Smooth muscle cell (in vitro differentiated cells): ENCODE data around the gene BIN2. TPM values are rescaled to one million over a fixed set of nuclear protein-coding genes. Genes with fewer than 3 reads are reported as not detected.
A peak's percentile ranks its signal among the peaks of the same experiment; 100 is the strongest.
"Not testable (repeated sequence)": the region's sequence is repeated elsewhere in the genome, so short reads cannot be mapped to it uniquely, and the experiment has no call there.

Experiments
- DNase-seq: peaks from one replicate; lab custom pipeline; 2025; ENCODE audit not compliant: unreplicated experiment; lab: John Stamatoyannopoulos, UW
- H2AFZ ChIP-seq: fragments of 200-600 bp; sonication (generic); 2 replicates; pipeline ENCODE4 v1.6.0; 2016; ENCODE audit warnings: antibody characterized with exemption, low read depth, mild to moderate bottlenecking
- H3F3A ChIP-seq: fragments of 200-600 bp; sonication (generic); 2 replicates; pipeline ENCODE4 v1.6.0; 2017; ENCODE audit warnings: antibody characterized with exemption, low read depth
- H3K27ac ChIP-seq: fragments of 200-600 bp; sonication (generic); 2 replicates; pipeline ENCODE4 v1.5.1; 2016; ENCODE audit warnings: low read depth, mild to moderate bottlenecking
- H3K27me3 ChIP-seq: fragments of 200-600 bp; sonication (generic); 2 replicates; pipeline ENCODE4 v1.6.1; 2016; ENCODE audit warnings: low read depth, mild to moderate bottlenecking
- H3K36me3 ChIP-seq: fragments of 200-600 bp; sonication (generic); 2 replicates; pipeline ENCODE4 v1.5.1; 2016; ENCODE audit warnings: low read depth
- H3K4me1 ChIP-seq: fragments of 200-600 bp; sonication (generic); 2 replicates; pipeline ENCODE4 v1.5.1; 2016; ENCODE audit warnings: low read depth
- H3K4me2 ChIP-seq: fragments of 200-600 bp; sonication (generic); 2 replicates; pipeline ENCODE4 v1.6.0; 2016; ENCODE audit warnings: mild to moderate bottlenecking
- H3K4me3 ChIP-seq: fragments of 200-600 bp; sonication (generic); 2 replicates; pipeline ENCODE4 v1.5.1; 2016; ENCODE audit warnings: mild to moderate bottlenecking
- H3K79me2 ChIP-seq: fragments of 200-600 bp; sonication (generic); 2 replicates; pipeline ENCODE4 v1.6.0; 2016; ENCODE audit warnings: low read depth, mild to moderate bottlenecking
- H3K9ac ChIP-seq: fragments of 200-600 bp; sonication (generic); 2 replicates; pipeline ENCODE4 v1.6.0; 2016; ENCODE audit warnings: low read depth
- H3K9me3 ChIP-seq: fragments of 200-600 bp; sonication (generic); replicated peaks from 2 replicates; pipeline ENCODE4 v1.5.1; 2016; ENCODE audit warnings: low read depth
- H4K20me1 ChIP-seq: fragments of 200-600 bp; sonication (generic); 2 replicates; pipeline ENCODE4 v1.6.0; 2016; ENCODE audit warnings: low read depth
- WGBS: methylation state at CpG from one replicate; pipeline ENCODE4 v1.1.7; 2016; ENCODE audit warnings: low lambda C conversion rate; 5-methylcytosine and 5-hydroxymethylcytosine counted together
- polyA plus RNA-seq: library from polyadenylated mRNA; unstranded; fragments of >200 nt; fragmentation: Nextera tagmentation; extraction: Ambion mirVana; gene quantifications from 2 replicates; pipeline ENCODE4 v1.2.1, GENCODE V29; 2016
- total RNA-seq: library from RNA; depleted of rRNA; stranded (reverse); fragments of >200 nt; gene quantifications from 2 replicates; pipeline ENCODE4 v1.2.3, GENCODE V29; 2014
- TF ChIP-seq, protein P1 (sequence below): fragments of 200-600 bp; sonication (generic); IDR thresholded peaks from 2 replicates; pipeline ENCODE4 v1.5.1; 2017; ENCODE audit warnings: borderline replicate concordance, mild to moderate bottlenecking, antibody characterized with exemption; ENCODE audit not compliant: insufficient read depth, poor library complexity, severe bottlenecking

BIN2 gene
- total and polyA plus RNA-seq, 2 experiments from 2014 or later: not detected

DNA sequence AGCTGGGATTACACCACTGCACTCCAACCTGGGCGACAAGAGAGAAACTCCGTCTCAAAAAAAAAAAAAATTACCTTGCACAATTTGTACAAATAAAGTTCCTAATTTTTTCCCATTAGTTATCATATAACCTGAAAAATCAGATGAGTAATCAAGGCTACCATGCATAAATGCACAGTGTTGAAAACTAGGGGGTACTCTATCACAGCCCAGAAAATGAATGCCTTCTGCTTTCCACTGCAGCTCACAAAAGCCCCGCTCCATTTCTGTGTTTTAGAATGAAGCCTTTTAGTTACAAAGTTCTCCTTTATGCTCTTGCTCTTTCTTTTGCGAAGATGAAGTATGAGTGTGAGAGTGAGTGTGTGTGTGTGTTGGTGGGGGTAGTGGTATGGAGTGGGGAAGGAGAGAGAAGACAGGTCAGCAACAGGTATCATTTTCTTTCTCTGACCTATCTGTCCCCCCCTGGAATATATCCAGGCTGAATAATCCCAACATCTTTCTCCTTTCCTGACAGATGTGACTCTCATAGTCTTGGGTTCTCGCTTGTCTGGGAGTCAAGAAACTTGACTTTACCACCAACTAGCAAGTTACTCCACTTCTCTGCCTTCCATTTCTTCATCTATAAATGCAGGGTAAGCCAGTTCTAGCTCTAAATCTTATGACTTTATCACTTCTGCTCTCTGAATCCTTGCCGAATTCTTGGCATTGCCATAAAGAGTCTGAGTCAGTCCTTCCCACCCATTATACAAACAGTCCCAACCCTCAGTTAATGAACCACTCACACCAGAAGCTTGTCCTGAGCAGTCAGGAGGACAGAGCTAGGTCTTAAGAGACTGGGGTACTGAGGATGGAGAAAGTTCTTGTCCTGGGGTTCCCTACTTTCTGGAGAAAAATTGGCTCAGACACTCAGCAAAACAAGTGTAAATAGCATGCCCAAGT lies 16.1 kb downstream of the BIN2 start:
- Histone ChIP-seq H4K20me1 (no peaks in the 10 kb centered on the region), H3K4me2 (peak overlapping the region; percentile 23), H3K36me3 (no peaks in the 10 kb centered on the region), H3K9ac (no peak overlapping the region), H3K27me3 (no peaks in the 10 kb centered on the region), H3K4me3 (no peak overlapping the region), H3K9me3 (no peaks in the 10 kb centered on the region), H3F3A (no peaks in the 10 kb centered on the region), H3K27ac (no peak overlapping the region), H2AFZ (no peak overlapping the region), H3K79me2 (no peaks in the 10 kb centered on the region), H3K4me1 (no peaks in the 10 kb centered on the region)
- 77% methylated on average over 6 of the region's 6 CpGs for WGBS
- TF ChIP-seq, protein P1, sequence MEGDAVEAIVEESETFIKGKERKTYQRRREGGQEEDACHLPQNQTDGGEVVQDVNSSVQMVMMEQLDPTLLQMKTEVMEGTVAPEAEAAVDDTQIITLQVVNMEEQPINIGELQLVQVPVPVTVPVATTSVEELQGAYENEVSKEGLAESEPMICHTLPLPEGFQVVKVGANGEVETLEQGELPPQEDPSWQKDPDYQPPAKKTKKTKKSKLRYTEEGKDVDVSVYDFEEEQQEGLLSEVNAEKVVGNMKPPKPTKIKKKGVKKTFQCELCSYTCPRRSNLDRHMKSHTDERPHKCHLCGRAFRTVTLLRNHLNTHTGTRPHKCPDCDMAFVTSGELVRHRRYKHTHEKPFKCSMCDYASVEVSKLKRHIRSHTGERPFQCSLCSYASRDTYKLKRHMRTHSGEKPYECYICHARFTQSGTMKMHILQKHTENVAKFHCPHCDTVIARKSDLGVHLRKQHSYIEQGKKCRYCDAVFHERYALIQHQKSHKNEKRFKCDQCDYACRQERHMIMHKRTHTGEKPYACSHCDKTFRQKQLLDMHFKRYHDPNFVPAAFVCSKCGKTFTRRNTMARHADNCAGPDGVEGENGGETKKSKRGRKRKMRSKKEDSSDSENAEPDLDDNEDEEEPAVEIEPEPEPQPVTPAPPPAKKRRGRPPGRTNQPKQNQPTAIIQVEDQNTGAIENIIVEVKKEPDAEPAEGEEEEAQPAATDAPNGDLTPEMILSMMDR: no peak
- DNase-seq: no peak

- no peak overlapping the region for H3K4me2 ChIP-seq
- H3K36me3 ChIP-seq: no peaks in the 10 kb centered on the region
- no peaks in the 10 kb centered on the region for H3K27me3 ChIP-seq
- H3K27ac ChIP-seq: no peak overlapping the region
- no peak overlapping the region for H3K4me3 ChIP-seq
- no peaks in the 10 kb centered on the region for H3K9me3 ChIP-seq
- no peaks in the 10 kb centered on the region for H4K20me1 ChIP-seq
- no peak overlapping the region for H3K9ac ChIP-seq
- H3K79me2 ChIP-seq: no peaks in the 10 kb centered on the region
- 93% methylated on average over 5 of the region's 5 CpGs for whole genome bisulfite sequencing
- no peaks in the 10 kb centered on the region for H3F3A ChIP-seq
- DNase-seq: no peak
- H3K4me1 ChIP-seq: no peaks in the 10 kb centered on the region
- TF ChIP-seq, protein P1: no peak
- H2AFZ ChIP-seq: no peak overlapping the region
Observed at GRCh38 chr12:51306507-51306906, 17.5 kb downstream of the BIN2 start.

DNA sequence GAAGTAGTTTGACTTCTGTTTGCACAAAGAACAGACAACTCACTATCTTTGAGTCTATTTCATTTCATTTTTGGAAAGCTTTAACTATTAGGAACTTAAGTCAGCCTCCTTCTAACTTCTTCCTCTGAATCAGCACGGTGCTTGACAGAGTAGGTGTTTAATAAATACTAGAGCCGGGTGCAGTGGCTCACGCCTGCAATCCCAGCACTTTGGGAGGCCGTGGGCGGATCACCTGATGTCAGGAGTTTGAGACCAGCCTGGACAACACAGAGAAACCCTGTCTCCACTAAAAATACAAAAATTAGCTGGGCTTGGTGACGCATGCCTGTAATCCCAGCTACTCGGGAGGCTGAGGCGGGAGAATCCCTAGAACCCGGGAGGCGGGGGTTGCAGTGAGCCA lies 23.2 kb downstream of the BIN2 start:
- not testable (repeated sequence) for H3K4me3 ChIP-seq, H3K9me3 ChIP-seq, H3K27me3 ChIP-seq, H4K20me1 ChIP-seq, H3K9ac ChIP-seq, H3K36me3 ChIP-seq, DNase-seq, H3K4me1 ChIP-seq, H3K27ac ChIP-seq, H3K79me2 ChIP-seq, H3K4me2 ChIP-seq, H3F3A ChIP-seq
- 65% methylated on average over 10 of the region's 10 CpGs for WGBS
- H2AFZ ChIP-seq: peak overlapping the region; percentile 15

DNA sequence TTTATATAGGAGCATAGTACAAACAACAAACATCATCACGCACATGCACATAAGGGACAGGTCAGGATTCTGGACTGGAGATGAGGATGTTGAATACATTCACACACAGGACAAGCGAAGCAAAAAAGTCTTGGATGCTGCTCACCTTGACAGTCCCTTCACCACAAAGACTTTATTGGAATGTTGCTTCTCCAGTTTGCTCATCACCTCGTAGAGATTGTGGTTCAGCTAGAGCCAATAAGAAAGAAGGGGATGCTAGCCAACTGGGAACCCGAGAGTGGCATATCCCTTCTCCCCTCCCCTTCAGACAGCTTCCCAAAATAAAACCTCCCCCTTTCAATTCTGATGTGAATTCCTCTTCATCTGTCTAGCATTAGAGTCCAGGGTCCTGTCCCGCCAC lies 28.3 kb downstream of the BIN2 start:
- Histone ChIP-seq H2AFZ (no peak overlapping the region), H3K4me2 (no peak overlapping the region), H3F3A (no peaks in the 10 kb centered on the region), H3K9ac (no peak overlapping the region), H3K27me3 (no peaks in the 10 kb centered on the region), H3K4me3 (no peak overlapping the region), H3K9me3 (no peaks in the 10 kb centered on the region), H4K20me1 (no peaks in the 10 kb centered on the region), H3K27ac (no peak overlapping the region), H3K79me2 (no peaks in the 10 kb centered on the region), H3K4me1 (peaks cover 7% of the 10 kb centered on the region), H3K36me3 (no peaks in the 10 kb centered on the region)
- TF ChIP-seq, protein P1: no peak
- DNase-seq: no peak
- WGBS: 82% methylated on average over 5 of the region's 5 CpGs

DNA sequence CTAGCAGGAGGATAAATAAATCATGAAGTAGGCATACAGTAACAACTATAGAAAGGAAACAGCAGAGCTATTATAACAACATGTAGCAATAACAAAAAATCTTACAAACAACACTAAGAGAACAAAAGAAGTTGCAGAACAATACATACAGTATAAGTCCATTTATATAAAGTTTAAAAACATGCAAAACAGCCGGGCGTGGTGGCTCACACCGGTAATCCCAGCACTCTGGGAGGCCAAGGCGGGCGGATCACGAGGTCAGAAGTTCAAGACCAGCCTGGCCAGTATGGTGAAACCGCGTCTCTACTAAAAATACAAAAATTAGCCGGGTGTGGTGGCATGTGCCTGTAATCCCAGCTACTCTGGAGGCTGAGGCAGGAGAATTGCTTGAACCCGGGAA lies 29.9 kb downstream of the BIN2 start:
- H4K20me1 ChIP-seq, H2AFZ ChIP-seq, DNase-seq, H3K4me3 ChIP-seq, H3K4me1 ChIP-seq, H3K36me3 ChIP-seq, H3K4me2 ChIP-seq, H3K79me2 ChIP-seq, H3F3A ChIP-seq, H3K27ac ChIP-seq, H3K27me3 ChIP-seq, H3K9me3 ChIP-seq, H3K9ac ChIP-seq: not testable (repeated sequence)
- WGBS: 94% methylated on average over 10 of the region's 10 CpGs
